Astrocyte (in vitro differentiated cells and primary cell): ENCODE results near the gene ZNF687.

ENCODE experiments used
- CTCF ChIP-seq: IDR thresholded peaks from 2 replicates; pipeline ENCODE4 v1.5.1; 2011; ENCODE audit warnings: low read depth, mild to moderate bottlenecking, inconsistent platforms, low read length, moderate library complexity; ENCODE audit not compliant: insufficient read depth
- EZH2 ChIP-seq: IDR thresholded peaks from 2 replicates; pipeline ENCODE4 v1.6.1; 2012; ENCODE audit warnings: mild to moderate bottlenecking, low read length, inconsistent platforms; ENCODE audit not compliant: insufficient read depth

- TF ChIP-seq EZH2 (no peak), CTCF (no peak)
Observed at GRCh38 chr1:151287767-151288500, 5.8 kb downstream of the ZNF687 start.
